HG02763 (cell line): ENCODE results near the gene SPATA25.

Experiments
- ATAC-seq: cut with Tn5 transposase; IDR thresholded peaks from one replicate; pipeline ENCODE4 v1.9.1; 2021; ENCODE audit warnings: mild to moderate bottlenecking, moderate library complexity; ENCODE audit not compliant: unreplicated experiment

SPATA25 gene

GRCh38 chr20:45841407-45842129, 45.9 kb downstream of the SPATA25 start:
- ATAC-seq, result no peak

- ATAC-seq, result no peak
These were observed 46.7 kb downstream of the SPATA25 start for GRCh38 chr20:45840700-45841198.

- no peak for ATAC-seq
These were observed 50.6 kb downstream of the SPATA25 start for GRCh38 chr20:45836841-45837240.
